ENCODE measurements around the gene BNC2.

GRCh38 chr9:16639644-16640043, 230.8 kb downstream of the BNC2 start:
- TF ChIP-seq, protein P1, sequence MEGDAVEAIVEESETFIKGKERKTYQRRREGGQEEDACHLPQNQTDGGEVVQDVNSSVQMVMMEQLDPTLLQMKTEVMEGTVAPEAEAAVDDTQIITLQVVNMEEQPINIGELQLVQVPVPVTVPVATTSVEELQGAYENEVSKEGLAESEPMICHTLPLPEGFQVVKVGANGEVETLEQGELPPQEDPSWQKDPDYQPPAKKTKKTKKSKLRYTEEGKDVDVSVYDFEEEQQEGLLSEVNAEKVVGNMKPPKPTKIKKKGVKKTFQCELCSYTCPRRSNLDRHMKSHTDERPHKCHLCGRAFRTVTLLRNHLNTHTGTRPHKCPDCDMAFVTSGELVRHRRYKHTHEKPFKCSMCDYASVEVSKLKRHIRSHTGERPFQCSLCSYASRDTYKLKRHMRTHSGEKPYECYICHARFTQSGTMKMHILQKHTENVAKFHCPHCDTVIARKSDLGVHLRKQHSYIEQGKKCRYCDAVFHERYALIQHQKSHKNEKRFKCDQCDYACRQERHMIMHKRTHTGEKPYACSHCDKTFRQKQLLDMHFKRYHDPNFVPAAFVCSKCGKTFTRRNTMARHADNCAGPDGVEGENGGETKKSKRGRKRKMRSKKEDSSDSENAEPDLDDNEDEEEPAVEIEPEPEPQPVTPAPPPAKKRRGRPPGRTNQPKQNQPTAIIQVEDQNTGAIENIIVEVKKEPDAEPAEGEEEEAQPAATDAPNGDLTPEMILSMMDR (IDR thresholded peaks at IDR 0.05; ENCODE audit: poor library complexity), result no peak
- TF ChIP-seq EZH2 (IDR thresholded peaks at IDR 0.05; ENCODE audit: borderline replicate concordance) (no peak), EZH2phosphoT487 (IDR thresholded peaks at IDR 0.05; ENCODE audit: low read depth, severe bottlenecking, unreplicated experiment) (no peak)
